Stimulated activated memory B cell treated with anti-CD40 and anti-IgM and Interleukin-4, amounts not matched to agents 10 μg/mL and 1 μg/mL and 100 μg/mL, for 72 hours (primary cell): ENCODE results near the gene ERGIC3.

Experiments used
- ATAC-seq: fragments of 150-1000 bp; cut with Tn5 transposase; 2 replicates; pipeline ENCODE4 v1.10.0; 2021
- H3K27ac Mint-ChIP-seq: one replicate; pipeline ENCODE4 v1.8.0; 2022; ENCODE audit warnings: mild to moderate bottlenecking, mixed read lengths
- H3K27me3 Mint-ChIP-seq: one replicate; pipeline ENCODE4 v1.8.0; 2022; ENCODE audit warnings: mixed read lengths
- H3K36me3 Mint-ChIP-seq: one replicate; pipeline ENCODE4 v1.8.0; 2022; ENCODE audit warnings: mixed read lengths
- H3K4me1 Mint-ChIP-seq: one replicate; pipeline ENCODE4 v1.8.0; 2022; ENCODE audit warnings: mixed read lengths
- H3K4me3 Mint-ChIP-seq: one replicate; pipeline ENCODE4 v1.8.0; 2022; ENCODE audit warnings: mild to moderate bottlenecking, moderate library complexity, mixed read lengths
- H3K9me3 Mint-ChIP-seq: one replicate; pipeline ENCODE4 v1.8.0; 2022; ENCODE audit warnings: mixed read lengths

The ERGIC3 gene

DNA sequence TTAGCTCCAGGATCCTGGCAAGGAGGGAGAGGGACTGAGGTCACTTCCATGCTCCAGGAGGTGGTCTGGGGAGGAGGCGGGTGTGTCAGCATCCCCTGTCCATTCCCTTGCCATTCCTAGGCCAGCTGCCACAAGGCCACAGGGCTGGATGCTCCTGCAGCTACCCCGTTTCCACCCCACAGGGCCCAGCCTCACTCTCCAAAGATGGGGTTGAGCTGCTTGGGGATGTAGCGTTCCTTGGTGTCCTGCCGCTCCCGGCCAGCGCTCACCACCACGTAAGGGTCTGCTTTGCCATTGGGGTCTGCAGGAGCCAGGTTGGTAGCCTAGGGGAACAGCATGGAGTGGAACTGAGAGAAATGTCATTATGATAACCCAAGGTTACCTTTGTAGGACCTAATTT is 23.0 kb downstream of the ERGIC3 start:
- no peak overlapping the region for H3K4me3 Mint-ChIP-seq
- peaks cover 18% of the 10 kb centered on the region for H3K27me3 Mint-ChIP-seq

DNA sequence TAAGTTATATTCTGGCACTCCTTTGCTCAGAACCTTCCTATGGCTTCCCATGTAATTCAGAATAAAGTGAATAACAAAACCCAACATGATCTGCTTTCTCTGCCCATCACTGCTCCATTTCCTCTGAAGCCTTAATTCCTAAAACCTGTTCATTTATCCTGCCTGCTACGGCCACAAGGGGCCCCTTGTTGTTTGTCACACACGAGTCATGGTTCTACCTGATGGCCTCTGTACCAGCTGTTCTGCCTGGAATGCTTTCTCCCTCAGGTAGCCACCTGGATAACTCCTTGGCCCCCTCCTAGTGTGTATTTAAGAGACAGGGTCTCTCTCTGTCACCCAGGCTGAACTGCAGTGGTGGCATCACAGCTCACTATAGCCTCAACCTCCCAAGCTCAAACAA is 26.8 kb downstream of the ERGIC3 start:
- no peak for ATAC-seq
- Mint-ChIP-seq H3K36me3 (no peaks in the 10 kb centered on the region), H3K9me3 (peaks cover 4% of the 10 kb centered on the region), H3K27ac (no peak overlapping the region), H3K4me3 (no peak overlapping the region), H3K4me1 (no peaks in the 10 kb centered on the region), H3K27me3 (peaks cover 17% of the 10 kb centered on the region)

More for the DNA sequence above, 23.0 kb downstream of the ERGIC3 start:
- no peak for ATAC-seq
- Mint-ChIP-seq H3K27ac (no peak overlapping the region), H3K36me3 (no peaks in the 10 kb centered on the region), H3K4me1 (no peaks in the 10 kb centered on the region), H3K9me3 (no peaks in the 10 kb centered on the region)

DNA sequence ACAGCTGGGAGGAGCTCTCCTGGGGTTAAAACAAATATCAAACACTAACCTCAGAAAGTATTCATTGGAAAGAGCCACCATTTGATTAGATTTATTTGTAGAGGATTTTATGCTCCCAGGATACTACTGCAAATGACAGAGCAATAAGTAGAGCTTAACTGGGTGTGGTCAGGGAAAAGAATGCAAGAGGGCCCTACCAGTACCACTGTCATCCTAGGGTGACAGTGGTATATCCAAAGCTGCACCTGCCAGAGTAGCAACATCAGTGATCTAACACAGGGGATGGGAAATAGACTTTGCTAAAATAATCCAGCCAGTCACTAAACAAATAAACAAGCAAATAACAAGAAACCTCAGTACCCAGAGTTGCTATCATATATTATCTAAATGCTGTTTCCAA is 29.7 kb downstream of the ERGIC3 start:
- no peak overlapping the region for H3K4me3 Mint-ChIP-seq
- H3K27ac Mint-ChIP-seq, result no peak overlapping the region
- H3K36me3 Mint-ChIP-seq, result peaks cover 5% of the 10 kb centered on the region
- no peak for ATAC-seq
- peaks cover 7% of the 10 kb centered on the region for H3K9me3 Mint-ChIP-seq
- H3K4me1 Mint-ChIP-seq, result no peaks in the 10 kb centered on the region
- peaks cover 17% of the 10 kb centered on the region for H3K27me3 Mint-ChIP-seq

- peaks cover 10% of the 10 kb centered on the region for H3K27me3 Mint-ChIP-seq
- H3K27ac Mint-ChIP-seq, result no peak overlapping the region
- ATAC-seq, result no peak
- no peak overlapping the region for H3K4me3 Mint-ChIP-seq
- no peaks in the 10 kb centered on the region for H3K4me1 Mint-ChIP-seq
- peaks cover 7% of the 10 kb centered on the region for H3K9me3 Mint-ChIP-seq
- peaks cover 5% of the 10 kb centered on the region for H3K36me3 Mint-ChIP-seq
Observed at GRCh38 chr20:35572838-35573237, 31.0 kb downstream of the ERGIC3 start.

- no peak overlapping the region for H3K27ac Mint-ChIP-seq
- no peak for ATAC-seq
Observed at GRCh38 chr20:35575958-35576357, 34.1 kb downstream of the ERGIC3 start.

GRCh38 chr20:35576816-35577215 is 34.9 kb downstream of the ERGIC3 start:
- no peak for ATAC-seq

More at GRCh38 chr20:35575958-35576357, 34.1 kb downstream of the ERGIC3 start:
- peaks cover 31% of the 10 kb centered on the region for H3K27me3 Mint-ChIP-seq
- peaks cover 5% of the 10 kb centered on the region for H3K36me3 Mint-ChIP-seq
- H3K4me3 Mint-ChIP-seq, result no peak overlapping the region
- H3K4me1 Mint-ChIP-seq, result no peaks in the 10 kb centered on the region
- peaks cover 7% of the 10 kb centered on the region for H3K9me3 Mint-ChIP-seq

DNA sequence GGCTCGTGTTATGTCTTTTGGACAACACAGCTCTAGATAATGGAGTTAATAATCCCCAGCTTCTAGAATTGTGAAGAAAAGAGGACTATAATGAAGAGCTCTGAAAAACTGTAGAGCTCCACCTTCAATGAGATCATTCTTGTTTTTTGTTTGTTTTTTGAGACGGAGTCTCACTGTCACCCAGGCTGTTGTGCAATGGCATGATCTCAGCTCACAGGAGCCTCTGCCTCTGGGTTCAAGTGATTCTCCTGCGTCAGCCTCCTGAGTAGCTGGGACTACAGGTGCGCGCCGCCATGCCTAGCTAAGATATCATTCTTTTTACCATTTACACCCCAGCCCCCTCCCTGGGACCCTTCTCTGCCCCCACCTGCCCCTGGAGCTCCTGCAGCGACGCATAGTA is 36.6 kb downstream of the ERGIC3 start:
- Mint-ChIP-seq H3K27me3 (peaks cover 40% of the 10 kb centered on the region), H3K36me3 (peaks cover 5% of the 10 kb centered on the region), H3K4me3 (no peak overlapping the region), H3K9me3 (peaks cover 12% of the 10 kb centered on the region), H3K27ac (no peak overlapping the region), H3K4me1 (no peaks in the 10 kb centered on the region)
- ATAC-seq, result no peak

More at GRCh38 chr20:35576816-35577215, 34.9 kb downstream of the ERGIC3 start:
- peaks cover 5% of the 10 kb centered on the region for H3K36me3 Mint-ChIP-seq
- H3K27me3 Mint-ChIP-seq, result peaks cover 32% of the 10 kb centered on the region
- peaks cover 9% of the 10 kb centered on the region for H3K9me3 Mint-ChIP-seq
- H3K4me1 Mint-ChIP-seq, result no peaks in the 10 kb centered on the region
- H3K27ac Mint-ChIP-seq, result no peak overlapping the region
- H3K4me3 Mint-ChIP-seq, result no peak overlapping the region

DNA sequence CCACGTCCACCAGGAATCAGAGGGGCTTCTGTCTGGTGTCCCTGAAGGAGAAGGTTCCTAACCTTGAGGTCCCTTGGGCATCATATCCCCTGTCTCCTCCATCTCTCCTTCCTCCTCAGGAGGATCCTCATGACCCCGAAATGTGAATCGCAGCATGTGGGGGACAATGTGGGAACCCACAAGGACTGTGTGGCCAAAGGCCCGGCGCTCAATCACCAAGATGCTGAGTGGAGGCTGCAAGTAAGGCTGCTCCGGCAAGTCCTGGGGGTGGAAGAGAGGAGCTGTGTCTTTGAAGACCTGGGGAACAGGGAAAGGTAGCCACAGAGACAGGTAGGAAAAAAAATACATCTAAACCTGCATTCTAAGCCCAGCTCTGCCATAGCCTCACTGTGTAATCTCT is 37.3 kb downstream of the ERGIC3 start:
- no peak for ATAC-seq
- Mint-ChIP-seq H3K9me3 (peaks cover 9% of the 10 kb centered on the region), H3K27ac (no peak overlapping the region), H3K4me1 (no peaks in the 10 kb centered on the region), H3K36me3 (peaks cover 1% of the 10 kb centered on the region), H3K4me3 (no peak overlapping the region), H3K27me3 (peaks cover 40% of the 10 kb centered on the region)

- Mint-ChIP-seq H3K27ac (no peak overlapping the region), H3K36me3 (no peaks in the 10 kb centered on the region), H3K4me3 (no peak overlapping the region), H3K4me1 (no peaks in the 10 kb centered on the region), H3K27me3 (peaks cover 30% of the 10 kb centered on the region), H3K9me3 (peaks cover 9% of the 10 kb centered on the region)
- no peak for ATAC-seq
Observed at GRCh38 chr20:35582131-35582530, 40.3 kb downstream of the ERGIC3 start.

DNA sequence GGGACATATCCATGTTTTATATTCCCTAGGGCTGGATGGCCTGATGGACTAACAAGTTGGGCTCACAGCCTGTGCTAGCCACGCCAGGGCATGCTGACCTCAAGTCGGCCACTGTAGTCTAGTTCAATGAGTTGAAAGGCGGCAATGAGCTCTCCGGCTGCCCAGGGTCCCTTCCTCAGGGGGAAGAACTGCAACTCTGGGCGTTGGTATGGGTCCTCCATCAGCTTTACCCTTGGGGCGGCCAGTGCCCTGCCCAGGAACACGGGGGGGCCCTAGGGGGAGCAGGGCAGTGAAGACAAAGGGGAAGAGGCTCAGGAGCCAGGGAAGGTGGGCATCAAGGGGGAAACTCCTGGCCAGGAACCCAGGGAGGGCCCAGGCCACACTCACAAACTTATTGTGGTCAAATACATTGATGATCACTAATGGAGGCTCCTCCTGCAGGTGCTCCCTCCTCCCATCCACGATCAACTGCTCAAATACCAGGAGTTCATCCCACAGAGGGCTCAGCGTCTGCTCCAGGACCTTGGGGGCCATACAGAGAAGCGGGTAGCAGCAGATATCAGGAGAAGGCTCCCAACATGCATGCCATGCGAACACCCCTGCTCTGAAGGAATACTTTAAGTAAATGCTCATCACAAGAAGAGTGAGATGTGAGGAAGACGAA is 41.0 kb downstream of the ERGIC3 start:
- no peak overlapping the region for H3K27ac Mint-ChIP-seq

DNA sequence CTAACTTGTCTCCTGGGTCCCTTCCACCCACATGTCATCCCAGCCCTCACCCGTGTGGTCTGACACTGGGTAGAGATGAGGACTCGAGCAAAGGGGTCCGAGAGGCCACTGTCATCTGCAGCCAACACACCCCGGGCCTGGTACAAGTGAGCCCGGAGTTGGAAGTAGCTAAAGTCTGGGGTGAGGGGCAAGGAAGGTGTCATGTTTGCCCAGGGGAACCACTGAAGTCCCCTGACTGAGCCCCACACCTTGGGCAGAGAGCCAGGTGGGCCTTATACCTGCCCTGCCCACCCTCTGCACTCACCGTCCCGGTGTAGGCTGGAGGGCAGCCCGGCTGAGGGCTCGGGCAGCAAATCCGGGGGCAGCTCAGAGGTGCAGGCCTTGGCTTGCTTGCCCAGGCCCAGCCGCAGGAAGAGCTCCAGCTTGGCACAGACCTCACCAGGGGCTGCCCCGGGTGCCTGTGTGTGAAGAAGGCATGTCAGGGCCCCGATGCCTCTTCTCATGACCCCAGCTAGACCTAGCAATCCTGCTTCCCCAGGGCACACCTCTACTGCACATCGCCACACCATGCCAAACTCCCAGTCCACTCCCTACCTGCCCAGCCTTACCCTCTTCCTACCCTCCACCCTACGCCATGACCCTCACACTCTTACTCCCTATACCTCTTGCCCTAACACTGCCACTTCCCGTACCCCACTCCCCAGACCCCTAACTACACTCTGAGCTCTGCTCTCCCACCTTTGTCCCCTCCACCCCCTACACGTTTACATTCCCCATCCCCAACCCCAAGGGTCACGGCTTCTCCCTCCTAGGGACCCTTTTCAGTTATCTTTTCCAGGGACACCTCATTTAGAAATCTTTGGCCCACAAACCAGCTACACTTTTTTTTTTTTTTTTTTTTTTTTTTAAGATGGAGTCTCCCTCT is 42.0 kb downstream of the ERGIC3 start:
- peak; percentile 38 for ATAC-seq
- Mint-ChIP-seq H3K9me3 (peaks cover 9% of the 10 kb centered on the region), H3K36me3 (no peaks in the 10 kb centered on the region), H3K4me3 (no peak overlapping the region), H3K27ac (no peak overlapping the region), H3K4me1 (no peaks in the 10 kb centered on the region), H3K27me3 (peaks cover 23% of the 10 kb centered on the region)

More for the DNA sequence above, 41.0 kb downstream of the ERGIC3 start:
- Mint-ChIP-seq H3K4me1 (no peaks in the 10 kb centered on the region), H3K27me3 (peaks cover 30% of the 10 kb centered on the region), H3K4me3 (no peak overlapping the region), H3K36me3 (no peaks in the 10 kb centered on the region), H3K9me3 (peaks cover 9% of the 10 kb centered on the region)
- no peak for ATAC-seq

GRCh38 chr20:35586751-35587425 is 45.0 kb downstream of the ERGIC3 start:
- no peaks in the 10 kb centered on the region for H3K4me1 Mint-ChIP-seq
- no peak overlapping the region for H3K27ac Mint-ChIP-seq
- H3K4me3 Mint-ChIP-seq, result no peak overlapping the region
- no peaks in the 10 kb centered on the region for H3K36me3 Mint-ChIP-seq
- peaks cover 7% of the 10 kb centered on the region for H3K27me3 Mint-ChIP-seq
- no peak for ATAC-seq
- H3K9me3 Mint-ChIP-seq, result peaks cover 6% of the 10 kb centered on the region

DNA sequence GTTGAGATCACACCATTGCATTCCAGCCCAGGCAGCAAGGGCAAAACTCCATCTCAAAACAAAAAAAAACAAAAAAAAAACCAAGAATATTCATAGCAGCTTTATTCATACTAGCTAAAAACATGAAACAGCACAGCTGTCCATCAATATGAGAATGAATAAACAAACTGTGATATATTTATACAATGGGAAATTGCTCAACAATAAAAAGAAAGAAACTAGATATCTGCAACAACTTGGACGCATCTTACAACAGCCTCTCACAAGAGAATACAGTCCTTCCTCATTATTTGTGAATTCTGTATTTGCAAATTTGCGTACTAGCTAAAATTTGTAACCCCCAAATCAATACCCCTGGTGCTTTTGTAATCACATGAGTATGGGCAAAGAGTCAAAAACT is 45.6 kb downstream of the ERGIC3 start:
- no peak overlapping the region for H3K4me3 Mint-ChIP-seq
- peaks cover 2% of the 10 kb centered on the region for H3K27me3 Mint-ChIP-seq
- no peak overlapping the region for H3K27ac Mint-ChIP-seq
- H3K36me3 Mint-ChIP-seq, result no peaks in the 10 kb centered on the region
- no peak for ATAC-seq
- no peaks in the 10 kb centered on the region for H3K4me1 Mint-ChIP-seq
- H3K9me3 Mint-ChIP-seq, result peaks cover under 1% of the 10 kb centered on the region

DNA sequence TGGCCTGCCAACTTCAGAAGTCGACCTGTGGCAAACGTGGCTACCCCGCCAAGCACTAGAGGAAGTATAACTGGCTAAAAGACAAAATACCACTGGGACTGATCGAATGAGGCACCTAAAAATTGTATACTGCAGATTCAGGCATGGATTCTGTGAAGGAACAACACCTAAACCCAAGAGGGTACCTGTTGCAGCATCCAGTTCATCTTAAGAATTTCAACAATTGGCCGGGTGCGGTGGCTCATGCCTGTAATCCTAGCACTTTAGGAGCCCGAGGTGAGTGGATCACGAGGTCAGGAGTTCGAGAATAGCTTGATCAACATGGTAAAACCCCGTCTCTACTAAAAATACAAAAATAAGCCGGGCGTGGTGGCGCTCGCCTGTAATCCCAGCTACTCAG is 46.5 kb downstream of the ERGIC3 start:
- Mint-ChIP-seq H3K27me3 (no peaks in the 10 kb centered on the region), H3K27ac (no peak overlapping the region), H3K36me3 (no peaks in the 10 kb centered on the region), H3K9me3 (no peaks in the 10 kb centered on the region), H3K4me3 (no peak overlapping the region), H3K4me1 (no peaks in the 10 kb centered on the region)
- ATAC-seq, result no peak

DNA sequence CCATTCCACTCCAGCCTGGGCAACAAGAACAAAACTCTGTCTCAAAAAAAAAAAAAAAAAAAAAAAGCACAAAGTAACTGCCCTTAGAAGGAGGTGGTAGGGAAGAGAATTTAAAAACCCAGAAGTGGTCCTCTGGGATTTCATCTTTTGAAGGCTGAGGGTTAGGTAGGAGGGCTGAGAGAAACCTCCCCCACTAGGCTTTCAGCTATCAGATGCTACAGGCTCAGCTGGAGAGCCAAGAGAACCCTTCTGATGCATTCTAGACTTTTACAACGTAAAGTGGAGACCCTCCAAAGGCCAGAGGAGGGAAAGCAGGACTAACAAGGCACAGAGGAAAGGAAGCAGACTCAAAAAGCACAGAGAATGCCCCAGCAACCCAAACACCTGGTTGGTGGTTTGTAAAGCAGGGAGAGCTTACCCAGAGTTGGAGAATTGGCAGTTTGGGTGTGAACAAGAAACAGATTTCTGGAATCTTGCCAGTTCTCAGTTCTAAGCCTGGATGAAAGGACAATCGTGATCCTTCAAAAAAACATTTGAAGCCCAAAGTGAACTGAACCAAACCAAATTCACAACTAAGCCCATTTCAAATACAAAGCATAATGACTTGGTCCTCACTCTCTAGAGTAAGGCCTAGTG is 50.6 kb downstream of the ERGIC3 start:
- Mint-ChIP-seq H3K27me3 (no peaks in the 10 kb centered on the region), H3K9me3 (no peaks in the 10 kb centered on the region), H3K36me3 (no peaks in the 10 kb centered on the region), H3K27ac (no peak overlapping the region), H3K4me1 (no peaks in the 10 kb centered on the region), H3K4me3 (no peak overlapping the region)
- ATAC-seq, result no peak
